Stimulated activated CD8-positive, alpha-beta memory T cell treated with anti-CD3 and anti-CD28 coated beads, Interleukin-4, amount 100 ng/mL, for 48 hours (primary cell): Measurements from ENCODE around the gene SRCIN1.

Experiments
- DNase-seq: peaks from one replicate; pipeline ENCODE4 v3.0.0-alpha.2; 2020

The SRCIN1 gene

GRCh38 chr17:38613981-38614779, 8.4 kb upstream of the SRCIN1 start:
- no peak for DNase-seq

GRCh38 chr17:38613525-38613980, 7.8 kb upstream of the SRCIN1 start:
- DNase-seq = no peak

GRCh38 chr17:38611872-38612376, 6.2 kb upstream of the SRCIN1 start:
- no peak for DNase-seq

GRCh38 chr17:38611070-38611786, 5.5 kb upstream of the SRCIN1 start:
- no peak for DNase-seq

GRCh38 chr17:38609280-38610031, 3.7 kb upstream of the SRCIN1 start:
- no peak for DNase-seq

GRCh38 chr17:38608648-38609047, 2.9 kb upstream of the SRCIN1 start:
- DNase-seq = no peak

GRCh38 chr17:38606646-38607611, 1.2 kb upstream of the SRCIN1 start:
- no peak for DNase-seq

GRCh38 chr17:38605411-38605840, 326 bp downstream of the SRCIN1 start:
- no peak for DNase-seq

- DNase-seq = peak; percentile 43
These were observed 1.0 kb downstream of the SRCIN1 start for GRCh38 chr17:38604479-38605403.

GRCh38 chr17:38603786-38604478, 1.8 kb downstream of the SRCIN1 start:
- DNase-seq = no peak

- no peak for DNase-seq
These were observed 2.6 kb downstream of the SRCIN1 start for GRCh38 chr17:38602956-38603785.

- no peak for DNase-seq
These were observed 3.3 kb downstream of the SRCIN1 start for GRCh38 chr17:38602453-38602852.

GRCh38 chr17:38601539-38602351, 4.0 kb downstream of the SRCIN1 start:
- DNase-seq = no peak

GRCh38 chr17:38600906-38601305, 4.8 kb downstream of the SRCIN1 start:
- no peak for DNase-seq

GRCh38 chr17:38600416-38600815, 5.3 kb downstream of the SRCIN1 start:
- no peak for DNase-seq

- no peak for DNase-seq
These were observed 6.3 kb downstream of the SRCIN1 start for GRCh38 chr17:38599398-38599856.

GRCh38 chr17:38598995-38599394, 6.8 kb downstream of the SRCIN1 start:
- no peak for DNase-seq

- peak; percentile 42 for DNase-seq
These were observed 7.2 kb downstream of the SRCIN1 start for GRCh38 chr17:38598536-38598935.
